ENCODE results near the gene CLIC1.

CLIC1 gene

DNA sequence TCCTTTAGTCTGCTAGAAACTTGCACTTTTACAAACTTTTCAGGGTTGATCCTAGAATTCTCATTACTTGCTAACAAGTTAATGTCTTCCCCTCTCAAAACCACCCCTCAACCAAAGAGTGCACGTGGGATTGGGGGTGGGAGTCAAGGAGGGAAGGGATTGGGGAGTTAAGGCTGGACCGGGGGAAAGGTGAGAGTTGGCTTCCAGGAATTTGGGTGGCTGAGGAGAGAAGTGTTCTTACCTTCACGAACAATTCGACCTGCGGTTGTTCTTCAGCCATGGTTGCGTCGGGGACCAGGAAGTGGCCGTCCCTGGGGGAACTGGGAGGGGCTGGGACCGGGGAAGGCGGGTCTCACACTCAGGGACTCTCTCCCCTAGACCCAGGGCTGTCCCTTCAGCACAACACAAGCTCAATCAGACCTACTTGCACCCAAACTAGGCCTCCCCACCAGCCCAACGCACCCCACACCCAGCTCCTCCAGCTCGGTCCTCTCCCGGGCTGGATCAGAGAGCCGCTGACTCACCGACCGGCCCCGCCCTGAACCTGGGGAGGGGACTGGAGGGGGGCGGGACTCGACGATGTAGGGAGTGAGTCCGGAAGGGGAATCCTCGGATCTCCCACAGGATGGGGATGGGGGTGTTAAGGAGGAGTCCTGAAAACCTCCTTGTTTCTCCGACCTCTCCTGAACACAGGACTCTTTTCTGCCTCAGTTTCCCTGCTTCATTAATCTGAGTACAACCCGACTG lies at the start of gene CLIC1:
Gene CLIC1 (minus strand): TSS at position 510 of the 747 bp plus-strand sequence. CDS start 230 bp downstream, at position 280.
- peak; percentile 78 for DNase-seq

DNA sequence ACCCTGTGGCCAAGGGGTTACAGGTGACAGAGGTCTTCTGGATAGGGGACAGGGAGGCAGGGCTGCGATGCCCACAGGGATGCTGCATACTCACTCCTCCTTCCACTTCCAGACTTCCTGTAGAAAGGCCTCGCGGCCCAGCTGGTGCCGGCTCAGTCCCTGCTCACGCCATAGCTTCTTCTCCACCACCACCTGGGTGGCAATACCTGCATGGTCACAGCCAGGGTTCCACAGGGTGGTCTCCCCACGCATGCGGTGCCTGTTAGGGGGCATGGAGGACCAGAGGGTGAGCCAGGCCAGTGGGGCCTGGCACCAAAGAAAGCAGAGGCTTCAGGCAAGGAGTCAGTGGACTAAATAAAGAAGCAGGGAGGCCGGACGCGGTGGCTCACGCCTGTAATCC lies 49.1 kb upstream of the CLIC1 start:
- DNase-seq, result no peak

DNA sequence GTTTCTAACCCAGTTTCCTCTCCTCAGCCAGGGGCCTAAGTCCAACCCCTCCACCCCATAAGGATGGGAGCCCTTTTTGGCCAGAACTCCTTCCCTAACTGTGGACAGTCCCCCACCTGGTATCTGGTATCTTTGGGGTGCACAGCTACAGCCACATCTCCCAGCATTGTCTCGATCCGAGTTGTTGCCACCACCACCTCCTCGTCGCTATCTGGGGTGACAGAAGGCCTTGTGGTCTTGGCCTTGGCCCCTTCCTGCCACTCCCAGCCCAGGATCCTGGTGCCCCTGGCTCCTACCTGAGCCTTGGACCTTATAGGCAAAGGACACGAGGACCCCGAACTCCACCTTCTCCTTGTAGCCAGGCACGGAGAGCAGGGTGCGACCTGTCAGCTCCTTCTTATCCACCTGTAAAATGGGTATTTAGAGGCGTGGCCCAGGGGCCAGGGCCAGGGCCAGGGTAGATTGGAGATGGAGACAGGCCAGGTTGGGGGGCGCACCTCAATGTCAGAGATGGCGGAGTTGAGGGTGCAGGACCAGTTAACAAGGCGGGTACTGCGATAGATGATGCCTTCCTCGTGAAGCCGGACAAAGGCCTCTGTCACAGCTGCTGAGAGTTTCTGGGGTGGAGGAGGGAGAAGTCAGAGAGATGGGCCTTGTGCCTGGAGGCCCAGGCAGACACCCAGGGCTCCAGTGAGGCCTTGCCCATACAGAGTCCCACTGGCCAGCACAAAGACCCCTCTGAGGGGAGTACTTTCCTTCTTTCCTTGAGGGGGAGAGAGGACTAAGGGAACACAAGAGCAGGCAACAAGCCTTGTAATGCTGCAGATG lies 48.0 kb upstream of the CLIC1 start:
- no peak for DNase-seq

DNA sequence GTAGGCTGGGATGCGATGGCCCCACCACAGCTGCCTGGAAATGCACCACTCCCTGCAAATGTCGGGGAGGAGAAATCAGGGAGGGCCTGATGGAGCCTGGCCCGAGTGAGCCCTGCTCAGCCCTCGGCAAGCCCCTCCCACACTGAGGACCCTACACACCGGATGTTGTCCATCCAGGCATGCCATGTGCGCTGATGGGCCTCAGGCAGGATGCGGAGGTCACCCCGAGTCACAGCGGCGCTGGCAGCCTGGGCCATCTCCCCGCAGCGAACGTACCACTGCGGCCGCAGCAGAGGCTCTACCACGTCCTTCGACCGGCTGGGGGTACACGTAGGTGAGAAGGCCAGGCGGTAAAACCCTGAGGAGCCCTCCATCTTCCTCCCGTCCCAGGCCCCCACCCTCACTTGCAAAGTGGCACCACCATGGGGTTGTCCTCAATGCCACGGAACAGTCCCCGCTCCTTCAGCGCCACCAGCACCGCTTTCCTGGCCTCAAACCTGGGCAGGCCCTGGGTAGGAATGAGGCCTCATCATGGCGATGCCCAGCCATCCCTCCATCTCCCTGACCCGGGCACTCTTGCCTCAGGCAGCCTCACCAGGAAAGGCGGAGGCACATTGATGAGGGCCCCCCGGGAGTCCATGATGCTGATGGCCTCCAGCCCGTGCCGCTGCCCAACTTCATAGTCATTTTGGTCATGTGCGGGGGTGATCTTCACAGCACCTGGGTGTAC lies 46.0 kb upstream of the CLIC1 start:
- no peak for DNase-seq

DNA sequence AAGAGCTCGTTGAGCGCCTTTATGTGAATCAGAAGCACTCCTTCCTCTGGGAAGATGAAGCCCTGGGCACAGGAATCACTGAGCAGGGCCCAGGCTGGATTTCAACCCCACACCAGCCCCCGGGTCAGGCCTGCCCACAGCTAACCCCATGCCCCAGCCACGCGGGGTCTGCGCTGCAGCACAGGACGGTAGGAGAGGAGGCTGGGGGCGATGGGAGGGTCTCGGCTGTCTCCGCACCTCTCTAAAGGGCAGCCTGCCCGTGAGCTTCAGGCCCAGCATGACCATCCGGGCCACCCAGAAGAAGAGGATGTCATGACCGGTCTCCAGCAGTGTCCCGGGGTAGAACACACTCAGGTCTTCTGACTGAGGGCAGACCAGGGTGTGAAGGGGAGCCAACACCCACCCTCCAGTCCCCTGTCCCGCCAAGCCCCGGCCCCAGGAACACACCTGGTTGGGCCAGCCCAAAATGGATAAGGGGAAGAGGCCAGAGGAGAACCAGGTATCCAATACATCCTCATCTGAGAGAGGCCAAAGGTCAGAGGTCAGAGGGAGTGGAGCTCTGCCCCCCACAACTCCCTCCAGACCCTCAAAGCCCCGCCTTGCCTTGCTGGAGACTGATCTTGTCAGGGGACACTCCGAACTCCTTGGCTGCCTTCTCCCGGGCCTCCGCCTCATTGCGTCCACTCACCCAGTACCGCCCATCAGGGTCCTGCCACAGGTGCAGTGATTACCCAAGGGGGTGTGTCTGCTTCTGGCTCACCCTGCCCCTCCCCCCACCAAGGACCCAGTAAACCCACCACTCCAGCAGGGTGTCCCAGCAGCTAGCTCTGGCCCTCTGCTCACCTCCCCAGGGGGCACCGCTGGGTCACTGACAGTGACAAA lies 45.2 kb upstream of the CLIC1 start:
- no peak for DNase-seq

DNA sequence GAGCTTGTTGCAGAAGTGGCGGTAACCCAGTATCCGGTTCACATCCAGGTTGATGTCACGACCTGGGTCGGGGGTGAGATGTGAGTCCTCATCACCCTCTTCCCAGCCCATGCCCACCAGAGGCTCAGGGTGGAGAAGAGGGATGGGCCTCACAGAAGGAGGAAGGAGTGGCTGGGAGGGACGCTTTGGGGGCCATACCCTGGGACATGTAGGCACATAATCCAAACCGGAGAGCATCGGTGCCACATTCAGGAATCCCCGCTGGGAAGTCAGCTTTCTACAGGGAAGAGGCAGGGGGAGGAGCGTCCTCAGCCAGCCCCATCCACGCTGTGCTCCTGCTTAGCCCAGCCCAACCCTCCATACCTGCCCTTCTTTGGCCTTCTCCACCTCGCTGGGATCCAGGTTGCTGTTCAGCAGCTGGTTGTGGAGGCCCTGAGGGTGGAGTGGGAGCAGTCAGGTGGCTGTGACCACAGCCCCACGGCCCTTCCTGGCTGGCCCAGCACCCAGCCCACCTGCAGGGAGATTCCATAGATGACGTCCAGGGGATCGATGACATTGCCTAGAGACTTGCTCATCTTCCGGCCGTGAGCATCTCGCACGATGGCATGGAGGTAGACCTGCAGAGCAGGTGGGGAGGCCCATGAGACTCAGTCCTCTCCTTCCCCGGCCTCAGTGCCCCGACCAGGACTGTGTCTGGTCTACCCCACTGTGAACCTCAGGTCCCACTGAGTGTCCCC lies 44.3 kb upstream of the CLIC1 start:
- no peak for DNase-seq

DNA sequence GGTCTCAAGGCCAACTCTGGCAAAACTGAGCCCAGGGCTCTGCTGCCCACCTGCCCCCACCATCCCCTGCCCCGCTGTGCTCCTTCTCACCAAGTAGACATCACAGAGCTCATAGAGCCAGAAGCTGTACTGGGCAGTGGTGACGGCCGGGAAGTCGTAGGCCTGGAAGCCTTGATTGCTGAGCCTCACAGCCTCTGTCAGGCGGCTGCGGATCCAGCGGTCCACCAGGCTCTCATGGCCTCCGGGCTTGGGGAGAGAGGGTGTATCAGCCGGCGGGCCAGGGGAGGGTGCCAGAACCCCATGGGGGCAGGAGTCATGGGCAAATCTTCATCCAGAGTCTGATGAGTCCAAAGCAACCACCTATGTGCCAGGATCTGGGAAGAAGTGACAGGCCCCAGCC lies 43.6 kb upstream of the CLIC1 start:
- DNase-seq, result no peak

DNA sequence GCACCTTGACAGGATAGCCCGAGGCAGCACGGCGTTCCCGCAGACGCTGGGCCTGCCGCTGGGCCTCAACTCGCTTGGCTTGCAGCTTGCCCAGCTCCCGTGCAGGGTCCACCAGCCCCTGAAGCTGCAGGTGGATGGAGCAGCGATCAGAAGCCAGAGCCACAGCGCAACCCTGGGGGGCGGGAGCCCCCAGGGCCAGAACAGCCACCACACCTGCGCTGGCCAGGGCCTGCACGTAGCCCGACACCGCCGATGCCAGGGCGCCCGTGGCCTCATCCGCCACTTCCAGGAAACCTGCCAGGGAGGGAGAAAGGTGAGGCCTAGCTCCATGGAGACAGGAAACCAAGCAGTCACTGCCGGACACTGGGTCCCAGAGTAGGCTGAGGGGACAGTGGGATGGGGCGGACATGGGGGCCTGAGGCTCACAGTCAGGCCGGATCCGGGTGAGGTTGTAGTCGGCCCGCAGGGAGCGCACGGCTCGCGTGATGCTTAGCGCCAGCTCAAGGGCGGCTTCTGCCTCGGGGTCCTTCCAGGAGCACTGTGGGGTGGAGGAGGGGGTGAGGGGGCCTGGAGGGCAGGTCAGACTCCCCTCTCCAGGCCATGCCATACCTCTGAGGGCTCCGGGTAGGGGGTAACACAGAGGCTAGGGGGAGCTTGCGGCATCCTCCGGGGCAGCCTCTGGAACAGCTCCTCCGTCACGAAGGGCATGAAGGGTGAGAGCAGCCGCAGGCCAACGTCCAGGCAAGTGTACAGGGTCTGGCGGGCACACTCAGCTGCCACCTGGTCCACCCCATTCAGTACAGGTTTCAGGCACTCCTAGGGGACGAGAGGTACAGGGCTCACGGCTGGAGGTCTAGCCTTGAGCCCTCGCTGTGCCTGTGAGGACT lies 42.9 kb upstream of the CLIC1 start:
- DNase-seq, result no peak

DNA sequence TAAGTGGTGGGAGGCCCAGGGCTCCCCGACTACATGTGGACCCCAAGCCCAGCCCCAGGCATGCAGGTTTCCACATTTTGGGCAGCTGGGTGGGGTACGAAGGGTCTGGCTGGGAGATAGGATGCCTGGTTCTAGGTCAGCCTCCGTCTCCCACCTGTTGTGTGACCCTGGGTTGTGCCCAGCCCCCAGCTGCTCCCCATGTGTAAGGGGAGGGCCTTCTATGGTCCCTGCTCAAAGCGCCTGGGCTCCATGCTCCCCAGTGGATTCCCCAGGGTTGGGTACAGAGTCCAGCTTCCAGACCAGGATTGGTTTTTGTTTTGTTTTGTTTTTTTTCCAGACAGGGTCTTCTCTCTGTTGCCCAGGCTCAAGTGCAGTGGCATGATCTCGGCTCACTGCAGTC lies 41.9 kb upstream of the CLIC1 start:
- no peak for DNase-seq

DNA sequence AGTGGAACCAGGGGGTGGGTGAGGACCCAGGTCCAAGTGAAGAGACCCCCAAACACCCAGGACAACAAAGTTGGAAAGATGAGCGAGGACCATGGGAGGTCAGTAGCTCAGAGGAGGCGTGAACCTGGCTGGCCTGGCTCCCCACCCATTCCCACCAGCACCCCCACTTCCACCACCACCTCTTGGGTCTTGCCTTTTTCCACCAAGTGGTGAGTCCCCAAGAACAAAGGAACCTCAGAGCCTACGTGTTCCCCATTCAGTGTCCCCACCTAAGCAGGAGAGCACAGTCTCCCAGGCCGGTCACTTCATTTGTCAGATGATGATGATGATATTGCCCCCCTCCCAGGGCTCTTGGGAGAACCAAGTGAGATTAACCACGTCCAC lies 41.3 kb upstream of the CLIC1 start:
- no peak for DNase-seq

DNA sequence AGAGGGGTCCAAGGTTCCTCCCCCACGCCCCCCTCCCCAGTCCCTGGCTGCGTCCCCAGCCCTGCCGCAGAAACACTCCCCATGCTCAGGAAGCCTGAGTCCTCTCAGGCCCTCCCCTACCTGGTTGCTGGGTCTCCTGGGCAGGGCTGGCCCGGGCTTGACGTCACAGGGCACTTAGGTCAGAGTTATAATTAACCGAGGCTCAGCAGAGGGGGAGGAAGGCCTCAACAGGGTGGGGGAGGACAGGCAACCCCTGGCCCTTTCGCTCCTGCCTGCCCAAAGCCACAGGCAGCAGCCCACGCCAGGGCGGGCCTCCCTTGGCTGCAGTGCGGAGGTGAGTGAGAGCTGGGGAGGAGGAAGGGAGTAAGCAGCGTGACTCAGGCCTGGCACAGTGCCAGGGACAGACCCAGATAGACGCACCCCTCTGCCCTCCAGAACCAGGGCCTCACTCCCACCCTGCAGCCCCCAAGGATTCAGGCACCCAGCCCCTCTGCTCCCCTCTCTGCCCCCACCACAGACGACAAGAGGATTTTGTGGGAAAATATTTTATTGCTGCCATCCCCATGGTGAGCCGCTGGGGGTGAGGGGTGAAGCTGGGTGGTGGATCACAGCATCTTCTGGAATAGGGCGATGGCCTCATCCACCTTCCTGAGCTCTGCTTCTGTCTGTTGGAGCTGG lies 40.8 kb upstream of the CLIC1 start, which contains the start of gene VWA7:
Gene VWA7 (minus strand): TSS at position 340 of the 678 bp plus-strand sequence. CDS start 549 bp downstream, outside the sequence.
- DNase-seq, result peak; percentile 79

DNA sequence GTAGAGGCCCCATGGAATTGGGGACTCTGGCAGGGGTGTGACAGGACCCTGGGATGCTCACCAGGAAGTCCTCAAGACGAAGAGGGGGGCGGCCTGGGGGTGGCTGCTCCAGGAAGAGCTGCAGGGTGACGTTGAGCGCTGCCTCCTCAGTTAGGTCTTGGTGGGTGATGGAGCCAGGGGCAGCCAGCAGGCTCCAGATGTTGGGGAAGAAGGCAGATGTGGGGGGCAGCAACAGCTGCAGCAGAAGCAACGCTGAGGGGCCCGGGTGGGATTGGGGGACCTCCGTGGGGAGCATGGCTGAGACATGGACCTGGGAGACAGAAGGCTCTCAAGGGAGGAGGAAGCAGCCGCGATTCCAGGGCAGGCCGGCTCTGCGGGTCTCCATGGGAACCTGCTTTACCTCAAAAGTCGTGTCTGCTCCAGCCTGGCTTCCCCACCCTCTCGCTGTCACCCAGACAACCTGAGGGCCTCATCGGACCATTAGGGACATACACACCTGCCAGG lies 40.2 kb upstream of the CLIC1 start:
- no peak for DNase-seq

DNA sequence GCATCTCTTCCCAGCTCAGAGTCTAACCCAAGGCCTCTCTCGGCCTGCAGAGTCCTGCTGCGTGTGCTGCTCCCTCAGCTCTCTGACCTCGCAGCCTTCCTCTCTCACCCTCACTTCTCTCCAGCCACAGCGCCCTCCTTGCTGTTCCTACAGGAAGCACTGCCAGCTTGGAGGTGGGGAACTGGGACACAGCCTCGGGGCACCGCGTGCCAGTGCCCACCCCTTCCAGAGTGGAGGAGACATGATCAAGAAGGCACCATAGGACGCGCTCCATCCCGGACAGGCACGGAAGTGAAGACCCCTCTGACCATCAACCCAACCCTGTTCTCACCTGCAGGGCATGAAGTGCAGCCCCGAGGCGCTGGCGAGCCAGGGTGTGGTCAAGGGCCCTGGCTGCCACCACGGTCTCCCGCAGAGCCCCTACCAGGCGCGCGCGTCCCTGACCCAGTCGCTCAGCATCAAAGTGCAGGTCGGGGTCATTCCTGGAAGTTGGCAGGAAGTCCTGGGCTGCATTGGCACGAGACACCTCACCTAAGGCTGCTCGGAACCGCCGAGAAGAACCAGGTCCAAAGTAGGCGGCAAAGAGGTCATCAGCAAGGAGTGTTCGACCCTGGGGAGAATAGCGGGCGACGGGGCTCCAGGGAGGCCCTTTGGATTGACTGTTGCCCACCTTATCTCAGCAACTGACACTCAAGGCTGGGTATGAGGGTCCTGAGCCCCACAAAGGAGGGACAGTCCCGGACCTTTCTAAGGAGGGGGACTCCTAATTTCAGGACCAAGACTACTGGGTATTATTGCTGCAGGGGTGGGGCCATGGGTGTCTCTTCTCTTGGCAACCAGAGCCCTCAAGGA lies 39.5 kb upstream of the CLIC1 start:
- DNase-seq, result no peak

DNA sequence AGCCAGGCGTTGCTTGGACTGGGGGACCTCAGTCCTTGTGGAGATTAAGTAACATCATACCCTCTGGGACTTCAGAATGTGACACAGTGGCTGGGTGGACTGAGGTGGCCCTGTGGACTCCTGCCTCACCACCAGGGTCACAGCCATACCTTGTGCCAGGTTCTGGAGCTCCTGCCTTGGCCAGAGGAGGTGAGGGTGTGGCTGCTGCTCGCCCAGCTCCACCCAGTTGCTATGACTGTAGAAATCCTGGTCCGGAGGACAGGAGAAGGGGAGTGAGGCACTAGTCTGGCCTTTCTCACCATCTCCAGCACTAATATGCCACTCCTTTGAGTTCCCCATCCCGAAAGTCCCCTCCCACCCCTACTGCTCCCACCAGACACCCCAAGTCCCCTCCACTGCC lies 38.9 kb upstream of the CLIC1 start:
- no peak for DNase-seq

DNA sequence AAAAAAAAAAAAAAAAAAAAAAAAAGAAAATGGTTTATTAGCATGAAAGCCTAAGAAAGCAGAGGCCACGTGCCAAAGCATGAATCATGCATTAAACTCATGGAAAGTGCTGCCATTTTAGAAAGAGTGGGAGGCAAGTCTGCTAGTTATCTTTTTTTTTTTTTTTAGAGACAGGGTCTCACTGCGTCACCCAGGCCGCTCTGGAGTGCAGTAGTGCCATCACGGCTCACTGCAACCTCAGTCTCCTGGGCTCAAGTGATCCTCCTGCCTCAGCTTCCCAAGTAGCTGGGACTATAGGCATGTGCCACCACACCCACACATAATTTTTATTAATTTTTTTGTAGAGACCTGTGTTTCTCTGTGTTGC lies 35.6 kb upstream of the CLIC1 start:
- peak; percentile 47 for DNase-seq

DNA sequence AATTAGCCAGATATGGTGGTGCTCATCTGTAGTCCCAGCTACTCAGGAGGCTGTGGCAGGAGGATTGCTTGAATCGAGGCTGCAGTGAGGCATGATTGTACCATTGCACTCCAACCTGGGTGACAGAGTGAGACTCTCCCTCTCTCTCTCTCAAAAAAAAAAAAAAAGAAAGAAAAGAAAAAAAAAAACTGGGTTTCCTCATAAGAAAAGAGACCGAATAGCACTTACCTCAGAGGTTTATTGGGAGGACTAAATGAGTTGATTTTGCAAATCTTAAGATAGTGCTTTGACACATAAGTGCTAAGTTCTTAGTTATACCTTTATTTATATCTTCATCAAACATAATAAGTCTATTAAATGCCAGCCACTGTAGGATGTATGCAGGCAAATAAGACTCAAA lies 34.5 kb upstream of the CLIC1 start:
- DNase-seq, result no peak

DNA sequence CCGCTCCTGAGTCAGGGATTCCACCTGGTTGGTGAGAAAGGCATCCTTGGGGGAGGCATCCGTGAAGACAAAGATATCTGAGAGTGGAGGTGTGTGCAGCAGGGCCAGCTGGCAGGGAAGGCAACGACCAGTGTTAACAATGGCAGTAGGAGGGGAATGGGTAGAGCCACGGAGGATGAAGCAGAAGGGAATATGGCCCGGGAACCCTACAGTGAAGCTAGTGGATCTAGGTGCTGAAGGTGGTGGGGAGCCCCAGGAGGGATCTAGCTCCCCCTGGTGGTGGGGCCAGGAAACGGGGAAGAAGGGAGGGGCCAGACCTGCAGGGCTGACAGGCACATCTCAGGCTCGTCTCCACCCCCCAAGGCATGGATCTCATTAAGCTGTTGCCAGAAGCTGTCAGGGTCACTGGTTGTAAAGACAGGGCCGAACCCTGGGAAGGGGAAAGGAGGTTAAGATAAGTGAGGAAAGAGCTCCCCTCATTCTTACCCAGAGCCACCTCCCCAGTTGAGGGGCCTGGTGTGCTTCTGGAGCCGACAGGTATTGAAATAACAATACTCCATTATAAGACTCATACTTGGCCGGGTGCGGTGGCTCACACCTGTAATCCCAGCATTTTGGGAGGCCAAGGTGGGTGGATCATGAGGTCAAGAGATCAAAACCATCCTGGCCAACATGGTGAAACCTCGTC lies 33.5 kb upstream of the CLIC1 start:
- DNase-seq, result peak; percentile 78

All from activated CD8-positive, alpha-beta memory T cell treated with anti-CD3 and anti-CD28 coated beads, Interleukin-2, amount 50 U/mL, for 4 hours (primary cell).